Measurements from ENCODE around the gene EML6. TPM values are rescaled to one million over a fixed set of nuclear protein-coding genes. Genes with fewer than 3 reads are reported as not detected.

The EML6 gene
- total and polyA plus RNA-seq, 2 of the 13 experiments (the other 11 are each of a cell fraction or from before 2014, with no cell fraction given): 17.2 to 32.4 TPM

GRCh38 chr2:54881759-54882158 lies 158.3 kb downstream of the EML6 start:
- 98% methylated on average over 4 of the region's 4 CpGs for WGBS (ENCODE audit: low lambda C conversion rate)
- FAIRE-seq: no peak
- TF ChIP-seq ZNF331 (CRISPR knock-in tag; IDR thresholded peaks at IDR 0.05) (no peak), FOSL1 (CRISPR knock-in tag; IDR thresholded peaks at IDR 0.05; ENCODE audit: borderline replicate concordance) (no peak), TEAD3 (CRISPR knock-in tag; optimal IDR thresholded peaks at IDR 0.05; ENCODE audit: borderline replicate concordance) (no peak)
- Histone ChIP-seq H3K27ac (ENCODE audit: extremely low read length, insufficient read depth, low read length) (no peak overlapping the region), H3K4me2 (ENCODE audit: low read depth, low read length) (no peak overlapping the region), H3K9ac (ENCODE audit: insufficient read depth, low read depth, low read length) (no peak overlapping the region), H3K4me1 (ENCODE audit: insufficient read depth, low read length) (peaks cover 14% of the 10 kb centered on the region), H3K27me3 (ENCODE audit: control insufficient read depth in 1 of 2, insufficient read depth in 2 of 2, low read length in 2 of 2) (no peaks in the 10 kb centered on the region), H3K9me3 (ENCODE audit: low read length) (no peaks in the 10 kb centered on the region), H3K36me3 (replicated peaks in 1 of 2; ENCODE audit: control insufficient read depth in 1 of 2, insufficient read depth in 2 of 2, low read length in 2 of 2) (no peaks in the 10 kb centered on the region), H3K4me3 (replicated peaks in 1 of 3; ENCODE audit: insufficient read depth in 1 of 3, low read depth in 2 of 3, low read length in 3 of 3) (no peak overlapping the region), H2AFZ (ENCODE audit: low read length) (no peak overlapping the region), H4K20me1 (ENCODE audit: insufficient read depth, low read length) (no peaks in the 10 kb centered on the region), H3K79me2 (ENCODE audit: insufficient read depth, low read length) (no peaks in the 10 kb centered on the region)
- POLR2A ChIA-PET: no interaction called here
- intact Hi-C loops (cut with micrococcal nuclease; ENCODE audit: unreplicated experiment) (no loop called here), in situ Hi-C loops (cut with HindIII; ENCODE audit: extremely low pct_ligation_motif_present, low pct_unique_long_range_greater_than_20kb) (no loop called here)
- BruUV-seq (replicated peaks): no TSS peak
- ATAC-seq: no peak
- CTCF ChIA-PET (ENCODE audit: low intra/inter-chr PET ratio, low total read pairs): no interaction called here
- no peak for DNase-seq (ENCODE audit: low spot score)

- H4K20me1 ChIP-seq (ENCODE audit: insufficient read depth, low read length): no peaks in the 10 kb centered on the region
- no peaks in the 10 kb centered on the region for H3K9me3 ChIP-seq (ENCODE audit: low read length)
- no peak overlapping the region for H3K9ac ChIP-seq (ENCODE audit: insufficient read depth, low read depth, low read length)
- 95% methylated on average over 3 of the region's 3 CpGs for WGBS (ENCODE audit: low lambda C conversion rate)
- TF ChIP-seq AGO1 (IDR thresholded peaks at IDR 0.05; ENCODE audit: low read depth, low read length, poor library complexity, severe bottlenecking) (no peak), SSRP1 (CRISPR knock-in tag; IDR thresholded peaks at IDR 0.05) (no peak), ZNF430 (CRISPR knock-in tag; IDR thresholded peaks at IDR 0.05) (no peak), IRF2 (CRISPR knock-in tag; IDR thresholded peaks at IDR 0.05) (no peak), TCF7L2 (IDR thresholded peaks at IDR 0.05; ENCODE audit: low read depth, low read length) (no peak)
- ChIA-PET CTCF (ENCODE audit: low intra/inter-chr PET ratio, low total read pairs) (no interaction called here), POLR2A (no interaction called here)
- intact Hi-C loops (cut with micrococcal nuclease; ENCODE audit: unreplicated experiment): no loop called here
- no peaks in the 10 kb centered on the region for H3K36me3 ChIP-seq (replicated peaks in 1 of 2; ENCODE audit: control insufficient read depth in 1 of 2, insufficient read depth in 2 of 2, low read length in 2 of 2)
- H3K4me1 ChIP-seq (ENCODE audit: insufficient read depth, low read length): peaks cover 14% of the 10 kb centered on the region
- FAIRE-seq (no peak), ATAC-seq (no peak), DNase-seq (ENCODE audit: low spot score) (no peak)
- BruUV-seq (replicated peaks): no TSS peak
- H2AFZ ChIP-seq (ENCODE audit: low read length): no peak overlapping the region
- no peaks in the 10 kb centered on the region for H3K27me3 ChIP-seq (ENCODE audit: control insufficient read depth in 1 of 2, insufficient read depth in 2 of 2, low read length in 2 of 2)
- in situ Hi-C loops (cut with HindIII; ENCODE audit: extremely low pct_ligation_motif_present, low pct_unique_long_range_greater_than_20kb): no loop called here
- H3K79me2 ChIP-seq (ENCODE audit: insufficient read depth, low read length): no peaks in the 10 kb centered on the region
- H3K4me2 ChIP-seq (ENCODE audit: low read depth, low read length): no peak overlapping the region
- H3K4me3 ChIP-seq (replicated peaks in 1 of 3; ENCODE audit: insufficient read depth in 1 of 3, low read depth in 2 of 3, low read length in 3 of 3): no peak overlapping the region
- no peak overlapping the region for H3K27ac ChIP-seq (ENCODE audit: extremely low read length, insufficient read depth, low read length)
These were observed 162.4 kb downstream of the EML6 start for GRCh38 chr2:54885891-54886290.
